K562 (cell line): ENCODE results near the gene ATXN10. TPM values are rescaled to one million over a fixed set of nuclear protein-coding genes. Genes with fewer than 3 reads are reported as not detected.

ENCODE experiments used
- ATAC-seq: fragments of 200-7000 bp; cut with Tn5 transposase; 3 replicates; pipeline ENCODE4 v1.9.1; 2020; ENCODE audit warnings: moderate library complexity
- BruUV-seq: library from RNA; stranded (reverse); fragments of 400-500 nt; replicated peaks from 2 replicates; lab custom pipeline; 2021; lab: Mats Ljungman, UMichigan
- CTCF ChIA-PET: fragments of 300-600 bp; formaldehyde crosslinking; extraction: SDS; loops from one replicate; lab custom pipeline; 2021; ENCODE audit warnings: low intra/inter-chr PET ratio; lab: Yijun Ruan, JAX
- POLR2A ChIA-PET: fragments of 300-600, 350-650 bp; sonication (Branson Sonifier 250); formaldehyde crosslinking; extraction: SDS; loops from one replicate; lab custom pipeline; 2021; ENCODE audit warnings: antibody characterized with exemption, inconsistent platforms; lab: Yijun Ruan, JAX
- DNase-seq, 4 experiments: peaks; one replicate each; pipeline versions ENCODE4 v3.0.0 to v3.0.0-alpha.2; 2011 to 2018; ENCODE audit warnings: low spot score in 3 of 4, mixed read lengths in 3 of 4; ENCODE audit errors: extremely low read depth in 1 of 4
- FAIRE-seq: peaks from 2 replicates; lab custom pipeline; 2011; peaks lifted over from hg19 to GRCh38; lab: Jason Lieb, UNC
- H2AFZ ChIP-seq: 2 replicates; pipeline ENCODE4 v1.6.0; 2011; ENCODE audit warnings: low read depth, low read length, control low read depth, inconsistent platforms
- H3K27ac ChIP-seq: fragments of 200-600 bp; 3 replicates; pipeline ENCODE4 v1.8.0; 2011; ENCODE audit warnings: low read depth, mild to moderate bottlenecking, control low read depth, inconsistent platforms, low read length, moderate library complexity, mixed read lengths; ENCODE audit errors: extremely low read depth
- H3K27me3 ChIP-seq, 2 experiments: fragments of 300-600 bp in 1 of 2; 2 replicates in 1 of 2; 3 replicates in 1 of 2; pipeline versions ENCODE4 v1.6.0 to v1.8.0; 2011; ENCODE audit warnings: inconsistent platforms in 2 of 2, low read length in 2 of 2, mild to moderate bottlenecking in 1 of 2, mixed read lengths in 1 of 2, moderate library complexity in 1 of 2; ENCODE audit not compliant: control insufficient read depth in 2 of 2, insufficient read depth in 2 of 2
- H3K36me3 ChIP-seq: fragments of 300-600 bp; 3 replicates; pipeline ENCODE4 v1.8.0; 2011; ENCODE audit warnings: mild to moderate bottlenecking, low read length, inconsistent platforms; ENCODE audit not compliant: control insufficient read depth, insufficient read depth
- H3K4me1 ChIP-seq, 2 experiments: fragments of 200-600 bp in 1 of 2; replicated peaks in 1 of 2; 2 replicates in 1 of 2; 3 replicates in 1 of 2; pipeline versions ENCODE4 v1.5.1 to v1.8.0; 2011; ENCODE audit warnings: inconsistent platforms in 2 of 2, low read length in 2 of 2, mild to moderate bottlenecking in 1 of 2, mixed read lengths in 1 of 2, moderate library complexity in 1 of 2; ENCODE audit not compliant: control insufficient read depth in 2 of 2, insufficient read depth in 2 of 2
- H3K4me2 ChIP-seq: 2 replicates; pipeline ENCODE4 v1.6.1; 2011; ENCODE audit warnings: low read length, control low read depth, inconsistent platforms, mixed read lengths; ENCODE audit not compliant: insufficient read depth
- H3K4me3 ChIP-seq: fragments of 200-600 bp; sonication (generic), shearing (Covaris generic); 2 replicates; pipeline ENCODE4 v1.5.1; 2016; ENCODE audit warnings: control low read depth, inconsistent platforms
- H3K79me2 ChIP-seq: fragments of 200-600 bp; 3 replicates; pipeline ENCODE4 v1.8.0; 2011; ENCODE audit warnings: low read length, inconsistent platforms; ENCODE audit not compliant: control insufficient read depth, insufficient read depth
- H3K9ac ChIP-seq, 2 experiments: 2 replicates each; pipeline versions ENCODE4 v1.6.0 to v1.6.1; 2011; ENCODE audit warnings: low read depth in 2 of 2, low read length in 2 of 2, control low read depth in 1 of 2, inconsistent platforms in 1 of 2, mild to moderate bottlenecking in 1 of 2, mixed read lengths in 1 of 2; ENCODE audit not compliant: insufficient read depth in 1 of 2
- H3K9me1 ChIP-seq: one replicate; pipeline ENCODE4 v1.6.0; 2011; ENCODE audit warnings: inconsistent platforms, mild to moderate bottlenecking, low read length, moderate library complexity; ENCODE audit not compliant: control insufficient read depth, insufficient read depth
- H3K9me3 ChIP-seq: replicated peaks from 2 replicates; pipeline ENCODE4 v1.5.1; 2011; ENCODE audit warnings: low read depth, low read length, inconsistent platforms; ENCODE audit not compliant: control insufficient read depth, insufficient read depth
- H4K20me1 ChIP-seq: replicated peaks from 2 replicates; pipeline ENCODE4 v1.6.1; 2011; ENCODE audit warnings: low read length, inconsistent platforms, mixed read lengths; ENCODE audit not compliant: control insufficient read depth, insufficient read depth
- BCL6 ChIP-seq: fragments of 250-450 bp; sonication (Bioruptor Pico); IDR thresholded peaks from 2 replicates; pipeline ENCODE4 v1.4.0; 2020
- BHLHE40 ChIP-seq: IDR thresholded peaks from 2 replicates; pipeline ENCODE4 v1.6.1; 2011; ENCODE audit warnings: low read length, improper control_type of control experiment
- DMBX1 ChIP-seq: fragments of 250-450 bp; sonication (Bioruptor Pico); IDR thresholded peaks from 2 replicates; pipeline ENCODE4 v1.8.0; 2022; ENCODE audit warnings: inconsistent platforms, mild to moderate bottlenecking, moderate library complexity, borderline replicate concordance
- E2F6 ChIP-seq, 2 experiments: IDR thresholded peaks; 2 replicates each; pipeline ENCODE4 v1.6.1; 2011; ENCODE audit warnings: borderline replicate concordance in 1 of 2, control low read depth in 1 of 2, low read depth in 1 of 2, low read length in 1 of 2, mild to moderate bottlenecking in 1 of 2, mixed read lengths in 1 of 2, moderate library complexity in 1 of 2; ENCODE audit not compliant: insufficient read depth in 1 of 2, insufficient read length in 1 of 2, poor library complexity in 1 of 2, severe bottlenecking in 1 of 2; ENCODE audit errors: extremely low read depth in 1 of 2
- NRF1 ChIP-seq, 2 experiments: fragments of 450-650 bp; IDR thresholded peaks in 1 of 2; conservative IDR thresholded peaks in 1 of 2; 2 replicates each; pipeline ENCODE4 v1.6.1; 2014; ENCODE audit warnings: mild to moderate bottlenecking in 2 of 2
- PHF21A ChIP-seq: fragments of 450-650 bp; IDR thresholded peaks from 2 replicates; pipeline ENCODE4 v1.6.1; 2017; ENCODE audit warnings: low read depth, borderline replicate concordance
- POLR2H ChIP-seq: IDR thresholded peaks from 2 replicates; pipeline ENCODE4 v1.6.1; 2016; ENCODE audit warnings: missing genetic modification characterization, low read depth, mild to moderate bottlenecking, control low read depth, missing compliant biosample characterization, moderate library complexity
- PURB ChIP-seq: sonication (generic); formaldehyde crosslinking; IDR thresholded peaks from 2 replicates; pipeline ENCODE4 v1.9.0; 2021; ENCODE audit warnings: low read depth, mild to moderate bottlenecking, missing genetic modification reagents
- RAD51 ChIP-seq: fragments of 450-650 bp; IDR thresholded peaks from 2 replicates; pipeline ENCODE4 v1.7.1; 2016; ENCODE audit warnings: low read depth, mild to moderate bottlenecking, borderline replicate concordance
- ZNF263 ChIP-seq: sonication (generic); formaldehyde crosslinking; IDR thresholded peaks from 2 replicates; pipeline ENCODE4 v1.8.0; 2022; ENCODE audit warnings: mild to moderate bottlenecking, missing genetic modification reagents, borderline replicate concordance
- ZNF830 ChIP-seq: fragments of 250-450 bp; sonication (Bioruptor Pico); IDR thresholded peaks from 2 replicates; pipeline ENCODE4 v1.5.0; 2021; ENCODE audit warnings: mild to moderate bottlenecking
- WGBS: fragments of 100-300 bp; shearing (Covaris generic); methylation state at CpG from one replicate; pipeline ENCODE4 v1.1.6; 2016; ENCODE audit warnings: low coverage, mixed read lengths; ENCODE audit not compliant: insufficient coverage; ENCODE audit errors: missing lambda C conversion rate; 5-methylcytosine and 5-hydroxymethylcytosine counted together
- in situ Hi-C: fragments of 300-500 bp; cut with MboI; formaldehyde crosslinking; loops from 4 replicates; pipeline ENCODE4 v1.15.0; 2018; ENCODE audit warnings: inconsistent platforms, mixed read lengths
- intact Hi-C: fragments of 100-400 bp; cut with micrococcal nuclease; formaldehyde crosslinking; loops from 2 replicates; pipeline ENCODE4 v1.14.2; 2022
- polyA plus RNA-seq, 8 experiments: library from polyadenylated mRNA; depleted of rRNA in 4 of 8; stranded (reverse) in 5 of 8; unstranded in 3 of 8; fragments of >200 nt; fragmentation: Nextera tagmentation in 2 of 8; fragmentation: Illumina TruSeq in 1 of 8; extraction: Ambion mirVana in 2 of 8; extraction: Trizol in 1 of 8; gene quantifications; 2 replicates each; pipeline versions ENCODE4 v1.2.1 to v1.2.3, GENCODE V29; 2011 to 2014; ENCODE audit warnings: inconsistent platforms in 1 of 8, missing spikeins in 1 of 8
- total RNA-seq, 7 experiments: library from RNA; depleted of rRNA in 6 of 7; stranded (reverse); fragments of >200 nt in 6 of 7; fragmentation: Illumina TruSeq in 2 of 7; extraction: Trizol in 2 of 7; gene quantifications; 2 replicates each; pipeline versions ENCODE4 v1.2.1 to v1.2.3, GENCODE V29; 2011 to 2021; ENCODE audit warnings: low replicate concordance in 1 of 7
- TF ChIP-seq, protein P1 (sequence below): fragments of 250-450 bp; sonication (Bioruptor Pico); IDR thresholded peaks from 2 replicates; pipeline ENCODE4 v1.6.1; 2021; ENCODE audit warnings: mild to moderate bottlenecking
- TF ChIP-seq, protein P2 (sequence below), 2 experiments: fragments of 450-650 bp; IDR thresholded peaks; 2 replicates each; pipeline ENCODE4 v1.6.1; 2018; ENCODE audit warnings: mild to moderate bottlenecking in 2 of 2, low read depth in 1 of 2; ENCODE audit not compliant: partially characterized antibody in 2 of 2
- TF ChIP-seq, protein P3 (sequence below): fragments of 150-350 bp; IDR thresholded peaks from 2 replicates; pipeline ENCODE4 v1.6.1; 2014; ENCODE audit warnings: low read depth, mild to moderate bottlenecking, low read length, borderline replicate concordance

The ATXN10 gene
- total and polyA plus RNA-seq, 9 of the 15 experiments (the other 6 are each of a cell fraction or from before 2014, with no cell fraction given), result 11.5 to 190 (median 33.6) TPM

GRCh38 chr22:45704648-45705047 is 33.0 kb downstream of the ATXN10 start:
- Histone ChIP-seq H2AFZ (no peak overlapping the region), H3K9me1 (no peaks in the 10 kb centered on the region), H4K20me1 (no peaks in the 10 kb centered on the region), H3K4me3 (no peak overlapping the region), H3K4me1 (no peaks in the 10 kb centered on the region), H3K27me3 (no peaks in the 10 kb centered on the region), H3K9ac (no peak overlapping the region), H3K27ac (no peak overlapping the region), H3K36me3 (peaks cover 43% of the 10 kb centered on the region), H3K79me2 (no peaks in the 10 kb centered on the region), H3K4me2 (no peak overlapping the region), H3K9me3 (no peaks in the 10 kb centered on the region)
- CTCF ChIA-PET, result no interaction called here
- ATAC-seq (no peak), FAIRE-seq (no peak), DNase-seq (no peak)
- 97% methylated on average over 2 of the region's 2 CpGs for WGBS
- no TSS peak for BruUV-seq
- in situ Hi-C loops (no loop called here), intact Hi-C loops (no loop called here)
- POLR2A ChIA-PET, result no interaction called here
- TF ChIP-seq, protein P1, sequence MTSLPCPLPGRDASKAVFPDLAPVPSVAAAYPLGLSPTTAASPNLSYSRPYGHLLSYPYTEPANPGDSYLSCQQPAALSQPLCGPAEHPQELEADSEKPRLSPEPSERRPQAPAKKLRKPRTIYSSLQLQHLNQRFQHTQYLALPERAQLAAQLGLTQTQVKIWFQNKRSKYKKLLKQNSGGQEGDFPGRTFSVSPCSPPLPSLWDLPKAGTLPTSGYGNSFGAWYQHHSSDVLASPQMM, result no peak
- no peak for TF ChIP-seq PHF21A
- no peak for TF ChIP-seq BHLHE40
- TF ChIP-seq, protein P2, sequence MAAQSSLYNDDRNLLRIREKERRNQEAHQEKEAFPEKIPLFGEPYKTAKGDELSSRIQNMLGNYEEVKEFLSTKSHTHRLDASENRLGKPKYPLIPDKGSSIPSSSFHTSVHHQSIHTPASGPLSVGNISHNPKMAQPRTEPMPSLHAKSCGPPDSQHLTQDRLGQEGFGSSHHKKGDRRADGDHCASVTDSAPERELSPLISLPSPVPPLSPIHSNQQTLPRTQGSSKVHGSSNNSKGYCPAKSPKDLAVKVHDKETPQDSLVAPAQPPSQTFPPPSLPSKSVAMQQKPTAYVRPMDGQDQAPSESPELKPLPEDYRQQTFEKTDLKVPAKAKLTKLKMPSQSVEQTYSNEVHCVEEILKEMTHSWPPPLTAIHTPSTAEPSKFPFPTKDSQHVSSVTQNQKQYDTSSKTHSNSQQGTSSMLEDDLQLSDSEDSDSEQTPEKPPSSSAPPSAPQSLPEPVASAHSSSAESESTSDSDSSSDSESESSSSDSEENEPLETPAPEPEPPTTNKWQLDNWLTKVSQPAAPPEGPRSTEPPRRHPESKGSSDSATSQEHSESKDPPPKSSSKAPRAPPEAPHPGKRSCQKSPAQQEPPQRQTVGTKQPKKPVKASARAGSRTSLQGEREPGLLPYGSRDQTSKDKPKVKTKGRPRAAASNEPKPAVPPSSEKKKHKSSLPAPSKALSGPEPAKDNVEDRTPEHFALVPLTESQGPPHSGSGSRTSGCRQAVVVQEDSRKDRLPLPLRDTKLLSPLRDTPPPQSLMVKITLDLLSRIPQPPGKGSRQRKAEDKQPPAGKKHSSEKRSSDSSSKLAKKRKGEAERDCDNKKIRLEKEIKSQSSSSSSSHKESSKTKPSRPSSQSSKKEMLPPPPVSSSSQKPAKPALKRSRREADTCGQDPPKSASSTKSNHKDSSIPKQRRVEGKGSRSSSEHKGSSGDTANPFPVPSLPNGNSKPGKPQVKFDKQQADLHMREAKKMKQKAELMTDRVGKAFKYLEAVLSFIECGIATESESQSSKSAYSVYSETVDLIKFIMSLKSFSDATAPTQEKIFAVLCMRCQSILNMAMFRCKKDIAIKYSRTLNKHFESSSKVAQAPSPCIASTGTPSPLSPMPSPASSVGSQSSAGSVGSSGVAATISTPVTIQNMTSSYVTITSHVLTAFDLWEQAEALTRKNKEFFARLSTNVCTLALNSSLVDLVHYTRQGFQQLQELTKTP (IDR thresholded peaks at IDR 0.05; ENCODE audit: low read depth in 1 of 2, partially characterized antibody in 2 of 2), result no peak
- no peak for TF ChIP-seq POLR2H (tag)
- TF ChIP-seq BCL6 (CRISPR knock-in tag), result no peak
- no peak for TF ChIP-seq ZNF263 (CRISPR knock-in tag)
- no peak for TF ChIP-seq DMBX1
- TF ChIP-seq, protein P3, sequence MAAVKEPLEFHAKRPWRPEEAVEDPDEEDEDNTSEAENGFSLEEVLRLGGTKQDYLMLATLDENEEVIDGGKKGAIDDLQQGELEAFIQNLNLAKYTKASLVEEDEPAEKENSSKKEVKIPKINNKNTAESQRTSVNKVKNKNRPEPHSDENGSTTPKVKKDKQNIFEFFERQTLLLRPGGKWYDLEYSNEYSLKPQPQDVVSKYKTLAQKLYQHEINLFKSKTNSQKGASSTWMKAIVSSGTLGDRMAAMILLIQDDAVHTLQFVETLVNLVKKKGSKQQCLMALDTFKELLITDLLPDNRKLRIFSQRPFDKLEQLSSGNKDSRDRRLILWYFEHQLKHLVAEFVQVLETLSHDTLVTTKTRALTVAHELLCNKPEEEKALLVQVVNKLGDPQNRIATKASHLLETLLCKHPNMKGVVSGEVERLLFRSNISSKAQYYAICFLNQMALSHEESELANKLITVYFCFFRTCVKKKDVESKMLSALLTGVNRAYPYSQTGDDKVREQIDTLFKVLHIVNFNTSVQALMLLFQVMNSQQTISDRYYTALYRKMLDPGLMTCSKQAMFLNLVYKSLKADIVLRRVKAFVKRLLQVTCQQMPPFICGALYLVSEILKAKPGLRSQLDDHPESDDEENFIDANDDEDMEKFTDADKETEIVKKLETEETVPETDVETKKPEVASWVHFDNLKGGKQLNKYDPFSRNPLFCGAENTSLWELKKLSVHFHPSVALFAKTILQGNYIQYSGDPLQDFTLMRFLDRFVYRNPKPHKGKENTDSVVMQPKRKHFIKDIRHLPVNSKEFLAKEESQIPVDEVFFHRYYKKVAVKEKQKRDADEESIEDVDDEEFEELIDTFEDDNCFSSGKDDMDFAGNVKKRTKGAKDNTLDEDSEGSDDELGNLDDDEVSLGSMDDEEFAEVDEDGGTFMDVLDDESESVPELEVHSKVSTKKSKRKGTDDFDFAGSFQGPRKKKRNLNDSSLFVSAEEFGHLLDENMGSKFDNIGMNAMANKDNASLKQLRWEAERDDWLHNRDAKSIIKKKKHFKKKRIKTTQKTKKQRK, result no peak
- no peak for TF ChIP-seq E2F6 (IDR thresholded peaks at IDR 0.05; ENCODE audit: borderline replicate concordance in 1 of 2, extremely low read depth in 1 of 2, insufficient read depth in 1 of 2, insufficient read length in 1 of 2, low read depth in 1 of 2, low read length in 1 of 2, poor library complexity in 1 of 2, severe bottlenecking in 1 of 2)
- TF ChIP-seq ZNF830 (CRISPR knock-in tag), result no peak
- no peak for TF ChIP-seq PURB (CRISPR knock-in tag)
- TF ChIP-seq NRF1 (conservative IDR thresholded peaks at IDR 0.05 in 1 of 2, IDR thresholded peaks at IDR 0.05 in 1 of 2), result no peak
- no peak for TF ChIP-seq RAD51
